ENCODE measurements around the gene YPEL2.
A peak's percentile ranks its signal among the peaks of the same experiment; 100 is the strongest.

Gene YPEL2

GRCh38 chr17:59371416-59372100, 40.1 kb downstream of the YPEL2 start:
- no peak for DNase-seq (ENCODE audit: low read depth in 1 of 2, low spot score in 1 of 2)
- peak overlapping the region; percentile 44 for H3K27ac ChIP-seq (replicated peaks)
- no peak overlapping the region for H3K4me3 ChIP-seq (replicated peaks; ENCODE audit: insufficient read depth, low read length)
- TF ChIP-seq REST (IDR thresholded peaks at IDR 0.05; ENCODE audit: insufficient replicate concordance, low read depth): no peak
- no peak for TF ChIP-seq POLR2AphosphoS5 (IDR thresholded peaks at IDR 0.05; ENCODE audit: low read depth)
- H3K27me3 ChIP-seq (ENCODE audit: insufficient read depth, poor library complexity, severe bottlenecking): no peaks in the 10 kb centered on the region

GRCh38 chr17:59372138-59372751, 40.8 kb downstream of the YPEL2 start:
- Histone ChIP-seq H3K27ac (replicated peaks) (peak overlapping the region; percentile 44), H3K4me3 (replicated peaks; ENCODE audit: insufficient read depth, low read length) (no peak overlapping the region), H3K27me3 (ENCODE audit: insufficient read depth, poor library complexity, severe bottlenecking) (no peaks in the 10 kb centered on the region)
- DNase-seq (ENCODE audit: low read depth in 1 of 2, low spot score in 1 of 2): peak; percentile 39 to 71
- TF ChIP-seq SPI1 (IDR thresholded peaks at IDR 0.05; ENCODE audit: borderline replicate concordance, low read depth): 0 out of 2 replicates have a peak, but pooled peaks have one; percentile 8
- no peak for TF ChIP-seq GABPA (IDR thresholded peaks at IDR 0.05; ENCODE audit: low read depth)

GRCh38 chr17:59373882-59374495, 42.5 kb downstream of the YPEL2 start:
- TF ChIP-seq SPI1 (IDR thresholded peaks at IDR 0.05; ENCODE audit: borderline replicate concordance, low read depth): no peak
- DNase-seq (ENCODE audit: low read depth in 1 of 2, low spot score in 1 of 2): peak; percentile 58 to 75
- H3K4me3 ChIP-seq (replicated peaks; ENCODE audit: insufficient read depth, low read length): no peak overlapping the region
- H3K27me3 ChIP-seq (ENCODE audit: insufficient read depth, poor library complexity, severe bottlenecking): no peaks in the 10 kb centered on the region
- peak overlapping the region; percentile 44 for H3K27ac ChIP-seq (replicated peaks)

GRCh38 chr17:59374612-59375011, 43.2 kb downstream of the YPEL2 start:
- Histone ChIP-seq H3K27ac (replicated peaks) (no peak overlapping the region), H3K4me3 (replicated peaks; ENCODE audit: insufficient read depth, low read length) (no peak overlapping the region), H3K27me3 (ENCODE audit: insufficient read depth, poor library complexity, severe bottlenecking) (no peaks in the 10 kb centered on the region)
- TF ChIP-seq POLR2AphosphoS5 (IDR thresholded peaks at IDR 0.05; ENCODE audit: low read depth) (no peak), GABPA (IDR thresholded peaks at IDR 0.05; ENCODE audit: low read depth) (no peak), CTCF (IDR thresholded peaks at IDR 0.05; ENCODE audit: insufficient read depth, low read length) (no peak), REST (IDR thresholded peaks at IDR 0.05; ENCODE audit: insufficient replicate concordance, low read depth) (no peak)
- no peak for DNase-seq (ENCODE audit: low read depth in 1 of 2, low spot score in 1 of 2)

- Histone ChIP-seq H3K4me3 (replicated peaks; ENCODE audit: insufficient read depth, low read length) (no peak overlapping the region), H3K27me3 (ENCODE audit: insufficient read depth, poor library complexity, severe bottlenecking) (no peaks in the 10 kb centered on the region), H3K27ac (replicated peaks) (no peak overlapping the region)
- DNase-seq (ENCODE audit: low read depth in 1 of 2, low spot score in 1 of 2): no peak
- TF ChIP-seq POLR2AphosphoS5 (IDR thresholded peaks at IDR 0.05; ENCODE audit: low read depth): no peak
- TF ChIP-seq CTCF (IDR thresholded peaks at IDR 0.05; ENCODE audit: insufficient read depth, low read length): no peak
- TF ChIP-seq REST (IDR thresholded peaks at IDR 0.05; ENCODE audit: insufficient replicate concordance, low read depth): no peak
- no peak for TF ChIP-seq GABPA (IDR thresholded peaks at IDR 0.05; ENCODE audit: low read depth)
- TF ChIP-seq SPI1 (IDR thresholded peaks at IDR 0.05; ENCODE audit: borderline replicate concordance, low read depth): no peak
Observed at GRCh38 chr17:59375857-59376256, 44.4 kb downstream of the YPEL2 start.

Measured in HL-60 (cell line).